ENCODE data around the gene DNASE1L2. TPM values are rescaled to one million over a fixed set of nuclear protein-coding genes. Genes with fewer than 3 reads are reported as not detected.

The DNASE1L2 gene
- total and polyA plus RNA-seq, 2 donors (not counting 3 experiments of a cell fraction or from before 2014, with no cell fraction given), result 0.57 to 1.2 TPM

- DNase-seq (ENCODE audit: low read depth, low spot score) (no peak), FAIRE-seq (no peak)
- H3K9me3 ChIP-seq (replicated peaks; ENCODE audit: control insufficient read depth, insufficient read depth, low read length), result no peaks in the 10 kb centered on the region
- ChIA-PET POLR2A (no interaction called here), CTCF (interaction anchor here (0.5 kb wide), 1 partner anchor 248 kb away, joined by 3 read pairs; no protein-coding TSS in a partner anchor)
- H3K4me2 ChIP-seq (ENCODE audit: insufficient read depth, low read length), result no peak overlapping the region
- TF ChIP-seq FOS (IDR thresholded peaks at IDR 0.05; ENCODE audit: borderline replicate concordance, insufficient read depth, low read length) (no peak), GATA2 (IDR thresholded peaks at IDR 0.05; ENCODE audit: insufficient read depth, insufficient read length, low read depth, low read length) (no peak), EZH2 (IDR thresholded peaks at IDR 0.05; ENCODE audit: borderline replicate concordance, low read depth, low read length, severe bottlenecking) (no peak), MYC (IDR thresholded peaks at IDR 0.05; ENCODE audit: low read depth, low read length) (no peak), JUN (IDR thresholded peaks at IDR 0.05; ENCODE audit: borderline replicate concordance, insufficient read depth, insufficient read length, low read depth) (no peak), CTCF (IDR thresholded peaks at IDR 0.05; ENCODE audit: extremely low read depth in 1 of 2, insufficient read depth in 1 of 2, low read depth in 1 of 2, low read length in 2 of 2) (no peak), POLR2AphosphoS5 (IDR thresholded peaks at IDR 0.05; ENCODE audit: insufficient read depth, low read depth, low read length) (no peak), POLR2A (IDR thresholded peaks at IDR 0.05; ENCODE audit: low read depth, low read length) (no peak)
- H3K27me3 ChIP-seq (ENCODE audit: control insufficient read depth in 2 of 2, insufficient read depth in 2 of 2, low read length in 2 of 2), result peaks cover 28 to 39% of the 10 kb centered on the region in 2 experiments
- H3K79me2 ChIP-seq (ENCODE audit: control insufficient read depth, insufficient read depth, low read length), result no peaks in the 10 kb centered on the region
- H3K36me3 ChIP-seq (ENCODE audit: control insufficient read depth in 2 of 2, extremely low read depth in 1 of 2, insufficient read depth in 2 of 2, low read length in 2 of 2), result no peaks in the 10 kb centered on the region
- no peak overlapping the region for H2AFZ ChIP-seq (ENCODE audit: low read depth, low read length)
- H4K20me1 ChIP-seq (replicated peaks; ENCODE audit: control insufficient read depth, extremely low read depth, insufficient read depth, low read length), result no peaks in the 10 kb centered on the region
- H3K27ac ChIP-seq (ENCODE audit: insufficient read depth, low read depth, low read length), result no peak overlapping the region
- dilution Hi-C loops (cut with MboI; ENCODE audit: extremely low pct_ligation_motif_present, low sequenced_read_pairs), result no loop called here
- no peak overlapping the region for H3K9ac ChIP-seq (replicated peaks; ENCODE audit: extremely low read depth, insufficient read depth, low read length)
- BruUV-seq (replicated peaks), result no TSS peak
- H3K9me1 ChIP-seq (replicated peaks; ENCODE audit: control insufficient read depth, extremely low read depth, insufficient read depth, low read length), result no peaks in the 10 kb centered on the region
- no peaks in the 10 kb centered on the region for H3K4me1 ChIP-seq (ENCODE audit: control insufficient read depth, extremely low read depth, insufficient read depth, low read length)
- intact Hi-C loops (cut with micrococcal nuclease), result loop anchor here (5.0 kb wide), 1 partner anchor 53 kb away; the partner anchor contains the start of gene ECI1
- H3K4me3 ChIP-seq (replicated peaks in 1 of 3; ENCODE audit: insufficient read depth in 1 of 3, low read depth in 1 of 3, low read length in 3 of 3), result no peak overlapping the region
These were observed 37.1 kb upstream of the DNASE1L2 start for GRCh38 chr16:2199095-2199494.
